Dermis microvascular lymphatic vessel endothelial cell (primary cell): Measurements from ENCODE around the gene SLC22A23. TPM values are rescaled to one million over a fixed set of nuclear protein-coding genes. Genes with fewer than 3 reads are reported as not detected.
A peak's percentile ranks its signal among the peaks of the same experiment; 100 is the strongest.

ENCODE experiments used
- DNase-seq, 2 donors: peaks; one replicate each; pipeline versions ENCODE4 v3.0.0 to v3.0.0-alpha.2; 2010; ENCODE audit warnings: low read depth in 2 of 2
- total RNA-seq: library from RNA; depleted of rRNA; stranded (reverse); fragments of >200 nt; gene quantifications from 2 replicates; pipeline ENCODE4 v1.2.1, GENCODE V29; 2014

Gene SLC22A23
- total RNA-seq, 1 donor from 2014 or later, result 29.4 TPM

DNA sequence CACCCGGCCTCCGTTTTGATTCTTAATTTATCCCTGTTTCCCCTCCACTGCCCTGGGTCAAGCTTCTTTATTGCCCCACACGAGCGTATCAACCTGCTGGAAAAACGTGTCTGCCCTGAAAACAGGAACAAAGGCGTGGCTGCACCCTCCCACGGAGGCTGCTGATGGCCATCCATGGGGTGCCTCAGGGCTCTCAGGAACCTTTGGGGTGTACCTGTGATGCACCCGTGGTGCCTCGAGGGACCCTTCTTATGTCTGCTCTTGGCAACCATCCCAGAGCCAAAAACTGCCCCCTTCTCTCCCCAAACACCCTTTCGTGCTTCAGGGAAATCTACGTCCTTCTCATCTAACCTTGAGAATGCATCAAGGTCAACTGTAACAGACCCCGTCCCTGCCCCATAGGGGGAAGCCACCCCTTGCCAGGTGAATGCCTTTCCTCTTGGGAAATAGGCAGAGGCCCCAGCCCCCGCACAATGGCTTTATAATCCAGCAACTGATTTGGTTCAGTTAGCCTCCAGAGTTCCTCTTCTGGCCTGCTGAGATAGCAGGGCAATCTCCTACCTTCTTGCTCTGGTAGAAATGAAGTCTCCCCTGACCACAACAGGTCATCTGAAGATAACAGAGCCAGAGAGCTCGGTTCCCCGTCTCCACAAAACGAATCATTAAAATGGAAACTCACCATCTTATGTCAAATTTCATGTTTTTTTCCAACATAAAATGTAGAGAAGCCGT is 168.7 kb downstream of the SLC22A23 start:
- DNase-seq, result no peak

DNA sequence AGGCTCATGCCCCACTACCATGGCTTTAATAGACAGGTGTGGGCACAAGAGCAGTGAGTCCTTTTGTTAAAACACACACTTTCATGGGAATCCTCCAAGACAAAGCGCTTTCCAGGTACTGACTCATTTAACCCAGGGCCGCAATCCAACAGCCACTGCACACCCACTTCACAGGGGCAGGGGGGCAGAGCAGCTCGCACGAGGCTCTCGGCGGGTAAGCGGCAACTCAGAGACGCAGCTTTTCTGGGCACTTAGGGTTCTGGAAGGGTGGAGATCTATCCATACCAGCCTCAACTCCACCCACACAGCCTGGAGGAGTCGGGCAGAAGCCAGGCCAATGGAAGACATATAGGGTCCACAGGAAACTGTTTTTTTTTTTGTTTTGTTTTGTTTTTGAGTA is 169.5 kb downstream of the SLC22A23 start:
- DNase-seq, result peak in 1 of 2 donors; percentile 29

DNA sequence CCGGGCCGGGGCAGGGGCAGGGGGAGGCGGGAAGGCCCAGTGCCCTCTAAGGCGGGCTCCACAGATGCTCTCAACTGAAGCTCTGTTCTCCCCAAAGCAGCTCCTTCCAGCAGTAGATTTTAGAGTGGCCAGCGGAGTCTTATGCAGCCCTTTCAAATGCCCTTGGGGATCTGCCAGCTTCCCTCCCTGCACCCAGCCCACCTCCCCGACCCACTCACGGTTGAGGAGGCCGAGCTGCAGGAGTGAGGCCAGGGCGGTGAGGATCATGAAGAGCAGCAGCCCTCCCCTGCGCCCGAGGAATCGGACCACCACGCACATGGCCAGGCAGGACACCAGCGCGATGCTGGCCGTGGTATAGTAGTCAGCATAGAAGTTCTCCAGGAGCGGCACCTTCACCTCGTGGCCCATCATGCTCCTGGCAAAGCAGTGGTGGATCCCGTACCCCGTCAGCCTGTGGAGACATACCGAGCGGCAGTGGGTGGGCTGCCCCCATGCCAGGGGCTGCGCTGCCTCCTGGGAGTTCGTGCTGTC is 170.1 kb downstream of the SLC22A23 start:
- no peak for DNase-seq

DNA sequence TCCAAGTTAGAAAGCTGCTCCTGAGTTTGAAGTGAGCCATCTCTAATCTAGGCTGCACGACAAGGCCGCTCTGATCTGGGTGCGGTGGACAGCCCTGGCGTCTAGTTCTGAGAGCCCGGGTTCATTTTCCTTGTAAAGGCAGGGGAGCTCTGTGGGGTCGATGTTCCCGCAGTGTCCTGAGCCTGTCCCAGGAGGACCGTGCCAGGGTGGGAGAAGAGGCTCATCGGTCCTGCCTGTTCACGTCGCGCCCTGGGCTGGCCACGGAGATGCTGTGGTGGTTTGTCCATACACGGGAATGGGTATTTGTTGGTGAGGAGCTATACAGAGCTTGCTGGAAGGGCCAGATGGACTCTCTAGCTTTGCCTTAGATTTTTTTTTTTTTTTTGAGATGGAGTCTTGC is 171.1 kb downstream of the SLC22A23 start:
- no peak for DNase-seq

DNA sequence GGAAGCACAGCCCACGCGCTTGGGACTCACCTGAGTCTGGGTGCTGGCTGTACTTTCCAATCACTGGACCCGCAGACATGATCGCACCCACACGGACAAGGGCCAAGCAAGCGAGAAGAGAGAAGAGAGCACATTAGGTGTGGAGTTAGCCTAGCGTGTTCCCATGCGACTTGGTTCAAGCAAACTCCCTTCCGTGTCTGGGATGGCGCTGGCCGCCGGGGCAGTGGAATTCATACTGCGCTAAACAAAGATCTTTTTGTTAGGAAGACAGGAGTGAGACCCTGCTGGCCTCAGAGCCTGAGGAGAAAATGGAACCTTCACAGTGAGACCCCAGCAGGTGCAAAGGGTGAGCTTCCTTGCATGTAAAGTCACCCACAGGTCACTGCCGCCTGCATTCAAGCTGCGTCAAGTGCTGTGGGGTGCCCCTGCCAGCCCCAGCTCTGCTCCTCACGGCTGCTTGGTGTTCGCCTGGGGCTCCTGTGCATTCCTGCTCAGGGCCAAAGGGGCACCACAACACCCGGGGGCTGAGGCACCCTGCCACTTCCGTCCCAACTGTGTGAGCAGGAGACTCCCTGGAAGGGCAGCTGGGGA is 171.7 kb downstream of the SLC22A23 start:
- DNase-seq, result no peak

DNA sequence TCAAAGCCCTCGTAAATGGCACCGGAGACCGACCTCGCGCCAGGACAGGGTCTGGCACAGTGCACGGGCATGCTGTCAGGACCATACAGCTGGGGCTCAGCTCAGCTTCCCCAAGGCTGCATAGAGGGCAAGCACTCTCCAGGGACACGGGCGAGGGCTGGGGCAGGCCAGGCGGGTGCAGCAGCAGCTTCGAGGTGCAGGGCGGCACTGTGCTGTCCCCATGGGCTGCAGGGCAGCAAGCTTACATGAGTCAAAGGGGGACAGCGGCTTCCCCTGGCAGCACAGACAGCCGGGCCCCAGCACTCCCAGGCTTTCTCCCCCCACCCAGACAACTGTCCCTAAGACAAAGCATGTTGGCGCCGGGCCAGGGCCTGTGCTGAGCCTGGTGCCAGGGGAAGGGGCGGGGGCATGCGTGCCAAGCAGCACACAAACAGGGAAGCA is 172.4 kb downstream of the SLC22A23 start:
- DNase-seq, result no peak

DNA sequence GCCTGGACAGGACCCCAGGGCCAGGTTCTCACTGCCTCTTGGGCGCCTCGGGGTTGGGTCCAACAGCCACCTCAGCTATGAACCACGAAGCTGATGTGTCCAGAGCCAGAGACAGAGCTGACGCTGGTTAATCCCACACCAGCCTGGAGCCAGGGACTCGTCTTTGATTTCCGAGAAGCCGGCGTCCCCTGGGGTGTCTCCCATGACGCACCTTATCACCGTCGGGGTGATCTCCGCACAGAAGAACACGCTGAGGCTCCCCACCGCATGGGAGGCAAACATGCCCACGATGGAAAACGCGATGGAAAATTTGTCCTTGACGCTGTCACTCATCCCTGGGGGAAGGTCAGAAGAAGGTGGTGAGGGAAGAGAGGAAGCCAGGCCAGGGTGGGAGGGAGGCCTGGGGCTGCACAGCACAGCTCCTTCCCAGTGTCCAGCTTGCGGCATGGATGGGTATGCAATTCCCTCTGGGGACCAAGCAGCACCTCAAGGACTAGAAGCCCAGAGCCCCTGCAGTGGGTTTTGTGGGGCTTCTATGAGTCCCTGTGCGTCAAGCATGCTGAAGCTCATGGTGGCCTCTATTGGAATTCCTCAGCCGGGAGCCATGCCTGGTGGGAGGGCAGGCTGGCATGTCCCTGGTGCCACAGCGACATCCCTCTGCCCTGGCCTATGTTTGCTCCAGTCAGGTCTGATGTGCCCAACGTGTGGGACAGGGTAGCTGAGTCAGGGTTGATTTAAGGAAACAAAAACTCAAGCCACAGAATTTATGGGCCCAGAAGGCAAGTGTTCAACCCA is 173.0 kb downstream of the SLC22A23 start:
- no peak for DNase-seq

DNA sequence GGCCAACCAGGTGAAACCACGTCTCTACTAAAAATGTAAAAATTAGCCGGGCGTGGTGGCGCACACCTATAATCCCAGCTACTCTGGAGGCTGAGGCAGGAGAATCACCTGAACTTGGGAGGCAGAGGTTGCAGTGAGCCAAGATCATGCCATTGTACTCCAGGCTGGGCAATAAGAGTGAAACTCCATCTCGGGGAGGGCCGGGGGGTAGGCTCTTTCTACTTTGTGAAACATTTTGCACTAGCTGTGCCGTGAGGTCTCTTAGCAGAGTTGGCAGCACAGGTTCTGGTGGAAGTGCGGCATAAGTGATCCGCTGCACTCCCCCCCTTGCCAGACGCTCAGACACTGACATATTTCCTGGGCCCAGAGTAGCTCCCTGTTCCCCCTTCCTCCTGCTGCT is 173.6 kb downstream of the SLC22A23 start:
- no peak for DNase-seq

DNA sequence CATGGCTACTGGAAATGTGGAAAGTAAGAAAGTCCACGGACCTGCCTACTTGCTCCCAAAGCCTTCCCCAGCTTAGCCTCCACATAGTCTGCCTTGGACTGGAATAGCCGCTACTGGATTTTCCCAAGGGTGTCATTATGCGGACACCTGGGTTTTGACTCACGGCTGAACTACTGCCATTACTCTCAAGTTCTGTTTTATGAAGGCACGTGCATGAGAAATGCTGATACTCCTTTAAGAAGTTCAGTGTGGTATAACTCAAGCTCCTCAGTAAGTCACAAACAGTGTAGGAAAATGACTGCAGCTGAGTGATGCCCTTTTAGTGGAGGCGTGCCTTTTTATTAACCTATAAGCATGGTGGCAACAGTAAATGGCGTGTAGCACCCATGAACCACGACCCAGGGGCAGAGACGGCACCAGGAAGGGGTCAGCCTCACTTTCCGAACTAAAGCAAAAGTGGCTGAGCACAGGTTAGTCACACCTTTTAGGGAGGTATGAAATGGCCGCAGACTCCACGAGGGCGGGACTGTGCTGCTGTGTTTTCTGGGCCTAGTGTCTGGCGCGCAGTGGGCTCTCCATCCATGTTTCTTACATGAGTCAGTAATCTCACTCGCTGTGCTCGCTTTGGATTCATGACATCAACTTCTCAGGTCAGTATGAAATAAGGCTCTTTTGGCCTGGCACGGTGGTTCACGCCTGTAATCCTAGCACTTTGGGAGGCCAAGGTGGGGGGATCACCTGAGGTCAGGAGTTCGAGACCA is 174.2 kb downstream of the SLC22A23 start:
- DNase-seq, result no peak

DNA sequence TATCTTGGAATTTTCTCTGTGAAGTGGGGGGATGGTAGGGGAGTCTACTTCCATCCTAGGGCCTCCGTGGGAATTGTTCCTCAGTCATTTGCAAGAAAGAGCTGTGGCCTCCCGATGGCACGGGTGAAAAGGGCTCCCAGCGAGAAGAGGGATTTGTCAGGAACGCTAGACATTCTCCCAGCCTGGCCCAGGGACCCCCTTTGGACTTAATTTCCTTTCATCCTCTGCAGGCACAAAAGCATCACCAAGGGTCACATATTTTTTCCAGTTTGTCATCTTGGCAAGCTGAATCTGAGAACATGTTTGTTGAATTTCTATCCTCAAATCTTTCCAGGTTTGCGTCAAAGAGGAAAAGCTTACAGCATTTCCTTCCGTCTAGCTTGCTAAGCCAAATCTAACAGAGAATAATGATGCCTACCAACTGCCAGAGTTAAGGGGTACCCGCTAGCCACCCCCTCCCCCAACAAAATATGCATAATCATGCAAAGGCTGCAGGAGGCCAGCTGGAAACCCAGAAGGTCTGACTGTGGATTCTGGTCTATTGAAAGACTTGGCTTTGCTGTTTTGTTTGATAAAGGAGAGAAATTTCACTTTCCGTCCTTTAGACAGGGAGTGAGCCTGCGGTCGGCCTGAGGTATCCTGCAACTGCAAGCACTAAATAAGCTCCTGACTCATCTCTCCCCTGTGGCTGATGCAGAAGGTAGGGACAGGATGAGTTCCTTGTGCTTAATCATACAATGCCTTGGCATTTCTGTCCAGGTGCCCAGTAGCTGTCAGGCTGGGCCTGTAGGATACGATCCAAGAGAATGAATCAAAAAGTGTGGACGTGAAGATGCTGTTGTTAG is 175.0 kb downstream of the SLC22A23 start:
- DNase-seq, result peak; percentile 88 to 94

DNA sequence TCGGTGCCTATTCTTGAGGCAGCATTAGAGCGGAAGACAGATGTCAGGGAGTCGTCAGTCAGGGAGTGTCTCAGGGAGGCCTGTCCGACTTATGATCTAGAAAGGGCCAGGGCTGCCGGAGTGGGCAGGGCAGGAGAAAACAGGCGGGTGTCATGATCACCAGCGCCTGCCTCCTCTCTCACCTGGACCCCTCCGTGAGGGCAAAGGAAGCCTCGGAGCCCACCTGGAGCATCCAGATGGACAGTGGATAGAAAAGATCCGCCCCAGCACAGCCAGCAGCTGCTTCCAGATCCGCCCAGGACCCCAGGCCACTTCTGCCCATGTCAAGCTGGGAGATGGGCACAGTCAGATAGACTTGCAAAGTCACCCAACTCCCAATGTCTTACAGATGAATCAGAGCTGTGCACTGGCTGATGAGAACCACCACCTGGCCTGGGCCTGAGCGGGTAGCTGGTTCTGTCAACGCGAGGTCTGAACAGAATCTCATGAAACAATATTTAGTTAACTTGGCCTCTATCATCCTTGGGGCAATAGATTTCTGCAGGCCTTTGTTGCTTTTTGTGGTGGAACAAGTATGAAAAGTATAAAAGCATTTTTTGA is 175.9 kb downstream of the SLC22A23 start:
- DNase-seq, result peak in 1 of 2 donors; percentile 31

DNA sequence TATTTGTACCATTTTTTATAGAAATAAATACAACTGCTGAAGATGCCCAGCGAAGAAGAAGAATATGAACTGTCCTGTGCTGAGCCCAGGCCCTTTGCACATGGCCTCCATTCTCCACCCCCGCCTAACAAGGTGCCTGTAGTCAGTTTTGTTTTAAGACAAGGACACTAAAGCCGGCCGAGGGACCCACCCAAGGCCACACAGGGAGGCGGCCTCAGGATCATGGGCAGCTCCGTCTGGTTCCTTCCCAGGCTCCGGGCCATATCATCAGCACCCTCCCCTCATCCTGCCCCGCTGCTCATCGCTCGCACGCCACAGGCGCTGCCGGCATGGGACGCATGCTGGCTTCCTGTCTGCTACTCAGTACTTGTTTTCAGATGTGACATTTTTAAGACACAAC is 176.8 kb downstream of the SLC22A23 start:
- DNase-seq, result no peak

DNA sequence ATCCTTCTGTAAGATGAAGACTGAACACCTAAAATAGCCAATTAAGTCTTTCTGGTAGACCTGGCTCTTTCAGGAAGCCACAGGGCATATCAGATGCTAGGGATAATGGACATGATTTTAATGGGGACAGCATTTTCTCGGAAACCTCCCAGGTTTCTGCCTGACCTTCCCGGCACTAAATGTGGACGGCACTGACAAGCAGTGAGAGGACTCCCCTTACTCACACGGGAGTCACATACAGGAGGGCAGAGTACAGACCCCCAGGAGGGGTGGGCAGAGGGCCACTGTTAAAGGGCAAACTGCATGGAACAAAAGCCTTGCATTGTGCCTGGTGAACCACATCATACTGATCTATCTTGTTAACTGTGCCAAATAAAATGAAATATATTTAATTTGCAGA is 178.2 kb downstream of the SLC22A23 start:
- DNase-seq, result no peak

DNA sequence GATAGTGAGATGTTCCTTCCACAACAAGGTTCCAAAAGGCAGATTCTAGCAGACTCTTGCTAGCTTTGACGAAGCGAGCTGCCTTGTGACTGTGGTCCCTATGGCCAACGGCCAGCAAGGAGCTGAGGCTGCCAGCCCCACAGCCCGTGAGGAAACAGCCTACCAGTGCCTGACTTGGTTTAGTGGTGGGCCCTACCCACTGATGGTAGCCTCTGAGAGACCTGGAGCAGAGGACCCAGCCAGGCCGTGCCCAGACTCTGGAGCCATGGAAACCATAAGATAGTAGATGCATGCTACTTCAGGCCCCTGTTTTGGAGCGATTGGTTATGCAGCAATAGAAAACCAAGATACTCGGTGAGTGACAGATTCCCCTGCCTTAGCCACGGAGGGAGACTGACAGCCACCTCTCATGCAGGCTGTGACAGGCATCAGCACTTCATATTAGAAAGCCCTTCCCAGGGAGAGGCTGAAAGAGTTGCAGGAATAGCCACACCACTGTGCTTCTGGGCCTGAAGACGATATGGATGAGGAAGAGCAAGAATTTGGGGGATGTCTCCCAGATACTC is 178.9 kb downstream of the SLC22A23 start:
- no peak for DNase-seq

DNA sequence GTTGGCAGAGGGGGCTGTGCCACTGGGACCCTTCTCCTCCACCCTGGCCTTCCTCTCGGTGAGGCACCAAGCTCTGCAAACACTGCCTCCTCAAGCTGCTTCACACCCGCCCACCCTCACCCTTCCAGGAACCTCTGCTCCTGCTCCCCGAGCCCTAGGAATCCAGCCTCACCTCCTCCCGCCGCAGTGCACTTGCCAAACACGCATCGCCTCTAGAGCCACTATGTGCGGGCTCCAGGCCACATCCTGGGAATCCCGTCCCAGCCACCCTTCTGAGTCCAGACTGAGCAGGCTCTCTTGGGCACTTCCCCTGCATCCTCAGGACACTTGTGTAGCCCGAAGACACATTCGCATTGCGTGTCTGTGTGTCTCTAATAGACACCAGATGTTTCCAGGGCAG is 179.6 kb downstream of the SLC22A23 start:
- DNase-seq, result no peak

DNA sequence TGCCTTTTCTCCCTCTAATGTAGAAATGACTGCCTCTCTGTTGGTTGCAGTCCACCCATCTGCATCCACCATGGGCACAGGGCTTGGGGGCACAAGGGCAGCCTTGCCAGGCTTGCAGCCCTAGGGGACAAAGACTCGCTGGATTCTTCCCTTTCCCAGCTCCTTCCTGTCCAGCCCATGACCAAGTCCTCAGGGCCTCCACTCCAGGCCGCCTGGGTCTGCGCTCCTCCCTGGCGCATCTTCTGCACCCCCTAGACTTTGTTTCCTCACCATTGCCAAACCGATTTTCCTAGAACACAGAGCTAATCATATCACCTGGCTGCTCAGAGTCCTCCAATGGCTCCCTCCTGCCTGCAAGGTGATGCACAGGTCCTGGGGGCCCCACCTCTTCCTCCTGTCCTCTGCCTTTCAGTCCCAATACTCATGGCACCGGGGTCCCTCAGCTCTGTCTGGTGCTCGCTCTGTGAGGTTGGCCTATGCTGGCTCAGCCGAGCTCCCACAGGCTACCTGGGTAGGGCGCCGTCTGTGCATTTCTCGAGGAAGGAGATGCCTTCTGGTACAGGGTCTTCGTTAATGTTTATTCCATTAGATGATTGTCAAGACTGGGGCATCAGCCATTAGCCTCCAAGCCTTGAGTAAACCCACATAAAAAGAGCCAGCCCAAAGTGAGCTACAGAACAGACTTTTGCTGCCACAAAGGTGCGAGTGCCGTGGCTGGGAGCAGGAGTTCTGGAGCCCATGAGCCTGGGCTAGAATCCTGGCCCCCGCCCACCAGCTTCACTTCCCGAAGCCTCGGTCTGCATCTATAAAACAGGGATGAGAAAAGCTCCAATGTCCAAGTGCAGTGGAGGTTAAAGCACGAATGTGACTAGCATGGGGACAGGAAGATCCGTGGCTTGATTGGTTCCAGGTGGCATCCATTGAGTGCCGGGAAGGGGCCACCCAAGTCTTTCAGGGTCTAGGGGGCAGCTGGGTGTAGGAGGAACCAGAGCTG is 180.4 kb downstream of the SLC22A23 start:
- DNase-seq, result no peak

DNA sequence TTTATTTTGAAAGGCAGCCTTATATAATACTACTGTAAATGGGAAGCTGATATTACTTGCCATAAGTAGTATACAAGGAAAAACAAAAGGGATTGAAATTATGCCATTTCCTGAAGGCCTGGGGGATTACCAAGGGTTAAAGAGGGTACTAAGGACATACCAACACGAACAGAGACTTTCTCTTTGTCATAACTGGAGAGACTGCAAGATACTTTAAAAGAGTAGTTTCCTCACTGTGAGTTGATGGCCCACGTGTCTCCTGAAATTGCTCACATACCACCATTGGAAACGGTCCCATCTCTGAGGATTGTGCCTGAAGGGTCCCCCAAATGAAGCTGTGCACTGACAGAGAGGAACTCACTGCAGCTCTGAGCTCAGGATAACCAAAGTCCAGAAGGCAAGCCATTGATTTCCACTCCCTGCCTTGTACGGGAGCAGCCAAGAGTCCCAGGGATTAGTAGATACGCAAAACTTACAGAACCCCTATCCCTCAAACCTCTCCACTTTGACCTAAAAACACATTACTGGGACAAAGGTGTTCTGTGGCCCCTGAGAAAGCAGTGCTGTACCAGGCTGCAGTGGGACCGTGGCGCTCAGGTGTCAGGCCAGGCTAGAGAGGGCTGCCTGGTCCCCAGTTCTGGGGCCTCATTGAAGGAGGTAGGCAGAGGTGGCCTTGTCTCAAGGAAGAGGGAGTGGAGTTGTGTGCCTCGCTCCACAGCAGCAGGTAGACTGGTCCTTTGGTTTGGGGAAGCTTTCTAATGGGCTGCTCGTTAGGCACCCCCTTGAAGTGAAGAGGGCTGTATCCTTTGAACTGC is 182.9 kb downstream of the SLC22A23 start:
- DNase-seq, result no peak
